GM06990 (cell line): ENCODE measurements around the gene COX20.

ENCODE experiments used
- DNase-seq: peaks from one replicate; pipeline ENCODE4 v3.0.0-alpha.2; 2011; ENCODE audit not compliant: insufficient read length; ENCODE audit errors: extremely low read depth
- H3K27me3 ChIP-seq: replicated peaks from 2 replicates; pipeline ENCODE4 v1.6.0; 2011; ENCODE audit warnings: low read length; ENCODE audit not compliant: control insufficient read depth, insufficient read depth
- H3K36me3 ChIP-seq: 2 replicates; pipeline ENCODE4 v1.5.1; 2011; ENCODE audit warnings: low read length; ENCODE audit not compliant: control insufficient read depth, insufficient read depth
- H3K4me3 ChIP-seq: replicated peaks from 2 replicates; pipeline ENCODE4 v1.5.1; 2011; ENCODE audit warnings: low read depth, mild to moderate bottlenecking, control low read depth, low read length
- TF ChIP-seq, protein P1 (sequence below): IDR thresholded peaks from 2 replicates; pipeline ENCODE4 v1.5.1; 2011; ENCODE audit warnings: low read length, control low read depth, mild to moderate bottlenecking, inconsistent platforms; ENCODE audit not compliant: insufficient read depth, poor library complexity, severe bottlenecking

COX20 gene

GRCh38 chr1:244866355-244866754 is 30.9 kb downstream of the COX20 start:
- Histone ChIP-seq H3K4me3 (no peak overlapping the region), H3K27me3 (no peaks in the 10 kb centered on the region), H3K36me3 (no peaks in the 10 kb centered on the region; the same call in 1 of the 2 replicates)
- TF ChIP-seq, protein P1, sequence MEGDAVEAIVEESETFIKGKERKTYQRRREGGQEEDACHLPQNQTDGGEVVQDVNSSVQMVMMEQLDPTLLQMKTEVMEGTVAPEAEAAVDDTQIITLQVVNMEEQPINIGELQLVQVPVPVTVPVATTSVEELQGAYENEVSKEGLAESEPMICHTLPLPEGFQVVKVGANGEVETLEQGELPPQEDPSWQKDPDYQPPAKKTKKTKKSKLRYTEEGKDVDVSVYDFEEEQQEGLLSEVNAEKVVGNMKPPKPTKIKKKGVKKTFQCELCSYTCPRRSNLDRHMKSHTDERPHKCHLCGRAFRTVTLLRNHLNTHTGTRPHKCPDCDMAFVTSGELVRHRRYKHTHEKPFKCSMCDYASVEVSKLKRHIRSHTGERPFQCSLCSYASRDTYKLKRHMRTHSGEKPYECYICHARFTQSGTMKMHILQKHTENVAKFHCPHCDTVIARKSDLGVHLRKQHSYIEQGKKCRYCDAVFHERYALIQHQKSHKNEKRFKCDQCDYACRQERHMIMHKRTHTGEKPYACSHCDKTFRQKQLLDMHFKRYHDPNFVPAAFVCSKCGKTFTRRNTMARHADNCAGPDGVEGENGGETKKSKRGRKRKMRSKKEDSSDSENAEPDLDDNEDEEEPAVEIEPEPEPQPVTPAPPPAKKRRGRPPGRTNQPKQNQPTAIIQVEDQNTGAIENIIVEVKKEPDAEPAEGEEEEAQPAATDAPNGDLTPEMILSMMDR, result no peak
- DNase-seq, result no peak

DNA sequence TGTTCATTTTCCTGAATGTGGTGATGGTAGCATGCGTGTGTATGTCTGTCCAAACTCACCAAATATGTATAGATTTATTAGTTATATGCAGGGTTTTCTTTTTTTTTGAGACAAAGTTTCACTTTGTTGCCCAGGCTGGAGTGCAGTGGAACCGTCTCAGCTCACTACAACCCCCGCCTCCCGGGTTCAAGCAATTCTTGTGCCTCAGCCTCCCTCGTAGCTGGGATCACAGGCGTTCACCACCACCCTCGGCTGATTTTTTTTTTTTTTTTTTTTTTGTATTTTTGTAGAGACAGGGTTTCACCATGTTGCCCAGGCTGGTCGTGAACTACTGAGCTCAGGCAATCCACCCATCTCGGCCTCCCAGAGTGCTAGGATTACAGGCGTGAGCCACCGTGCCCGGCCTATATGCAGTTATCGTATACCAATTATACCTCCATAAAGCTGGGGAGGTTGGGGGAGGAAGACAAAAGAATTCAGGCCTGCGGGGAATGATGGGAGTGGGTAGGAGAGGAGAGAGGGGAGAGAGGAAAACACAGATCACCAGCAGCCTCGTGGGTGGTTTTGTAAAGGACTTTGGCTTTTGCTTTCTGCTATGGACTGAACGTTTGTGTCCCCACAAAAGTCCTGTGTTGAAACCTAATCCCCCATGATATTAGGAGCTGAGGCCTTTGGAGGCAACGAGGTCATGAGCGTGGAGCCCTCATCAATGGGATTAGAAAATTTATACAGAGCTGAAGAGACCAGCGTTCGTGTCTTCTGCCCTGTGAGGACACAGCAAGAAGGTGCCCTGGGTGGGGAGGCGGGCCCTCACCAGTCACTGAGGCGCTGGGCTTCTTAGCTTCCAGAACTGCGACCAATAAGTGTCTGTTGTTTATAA is 33.3 kb downstream of the COX20 start:
- no peak for DNase-seq
- Histone ChIP-seq H3K4me3 (no peak overlapping the region), H3K36me3 (no peaks in the 10 kb centered on the region), H3K27me3 (no peaks in the 10 kb centered on the region)
- TF ChIP-seq, protein P1, result no peak

DNA sequence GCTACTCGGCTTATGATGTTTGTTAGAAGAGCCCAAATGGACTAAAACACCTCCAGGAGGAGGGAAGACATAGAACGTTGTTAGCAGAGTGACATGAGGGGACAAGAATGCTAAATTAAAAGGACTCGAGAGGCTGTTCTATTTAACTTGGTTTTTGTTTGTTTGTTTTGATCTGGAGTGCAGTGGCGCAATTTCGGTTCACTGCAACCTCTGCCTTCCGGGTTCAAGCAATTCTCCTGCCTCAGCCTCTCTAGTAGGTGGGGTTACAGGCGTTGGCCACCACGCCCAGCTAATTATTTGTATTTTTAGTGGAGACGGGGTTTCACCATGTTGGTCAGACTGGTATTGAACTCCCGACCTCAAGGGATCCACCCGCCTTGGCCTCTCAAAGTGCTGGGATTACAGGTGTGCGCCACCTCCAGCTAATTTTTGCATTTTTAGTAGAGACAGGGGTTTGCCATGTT is 33.9 kb downstream of the COX20 start:
- Histone ChIP-seq H3K36me3 (no peaks in the 10 kb centered on the region), H3K27me3 (no peaks in the 10 kb centered on the region), H3K4me3 (no peak overlapping the region)
- no peak for DNase-seq
- TF ChIP-seq, protein P1, result no peak

DNA sequence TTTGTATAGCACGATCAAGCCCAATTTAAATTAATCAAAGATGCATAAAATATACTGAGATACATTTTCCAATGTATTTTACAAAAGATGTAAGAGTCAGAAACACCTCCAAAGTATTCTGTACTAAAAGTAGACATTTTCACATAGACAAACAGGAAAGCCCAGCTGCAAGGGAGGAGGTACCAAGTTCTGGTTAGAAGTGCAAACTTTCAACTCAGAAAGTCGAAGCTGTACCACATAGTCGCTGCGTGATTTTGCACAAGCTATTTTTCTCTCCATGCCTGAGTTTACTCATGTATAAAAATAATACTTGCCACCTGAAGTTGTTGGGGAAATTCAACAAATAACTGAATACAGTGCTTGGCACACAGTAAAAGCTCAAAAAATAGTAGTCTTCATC is 34.5 kb downstream of the COX20 start:
- no peaks in the 10 kb centered on the region for H3K36me3 ChIP-seq
- H3K27me3 ChIP-seq, result no peaks in the 10 kb centered on the region
- H3K4me3 ChIP-seq, result no peak overlapping the region
- TF ChIP-seq, protein P1, result no peak
- no peak for DNase-seq

DNA sequence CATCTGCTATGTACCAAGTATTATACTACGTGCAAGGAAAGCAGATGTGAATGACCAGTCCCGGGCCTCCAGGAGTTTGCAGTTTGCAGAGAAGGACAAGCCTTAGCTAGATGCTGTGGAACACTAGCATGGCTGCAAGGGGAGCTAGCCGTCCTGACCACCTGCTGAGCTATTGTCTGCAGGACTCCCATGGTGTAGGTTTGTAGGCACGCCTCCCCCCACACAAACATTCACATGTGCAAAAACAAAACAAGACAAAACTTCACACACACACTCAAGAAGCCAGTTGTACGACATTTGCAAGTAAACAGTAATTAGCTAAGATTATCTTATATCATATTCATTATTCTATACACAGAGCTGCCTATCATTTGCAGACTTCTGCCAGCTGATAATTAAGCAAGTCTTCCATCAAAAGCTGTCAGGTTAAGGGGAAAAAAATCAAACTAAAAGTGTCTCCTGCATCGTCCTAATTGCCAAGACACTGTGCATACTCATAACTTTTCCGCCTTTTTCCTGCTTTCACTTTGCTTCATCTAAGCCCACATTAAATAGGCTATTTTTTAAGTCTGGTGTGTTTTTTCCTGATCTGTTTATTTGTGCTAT is 39.6 kb downstream of the COX20 start:
- H3K27me3 ChIP-seq, result no peaks in the 10 kb centered on the region
- TF ChIP-seq, protein P1, result no peak
- no peaks in the 10 kb centered on the region for H3K36me3 ChIP-seq
- no peak overlapping the region for H3K4me3 ChIP-seq
- no peak for DNase-seq
